HFFc6 (cell line): ENCODE data around the gene SUGCT. TPM values are rescaled to one million over a fixed set of nuclear protein-coding genes. Genes with fewer than 3 reads are reported as not detected.
"Not testable (repeated sequence)": the region's sequence is repeated elsewhere in the genome, so short reads cannot be mapped to it uniquely, and the experiment has no call there.

ENCODE experiments used
- DNase-seq: peaks from one replicate; pipeline ENCODE4 v3.0.0-alpha.2; 2018
- H3K27ac Mint-ChIP-seq: 2 replicates; pipeline ENCODE4 v1.8.0; 2020; ENCODE audit warnings: mild to moderate bottlenecking, mixed read lengths
- H3K27me3 Mint-ChIP-seq: 2 replicates; pipeline ENCODE4 v1.8.0; 2021; ENCODE audit warnings: mild to moderate bottlenecking, moderate library complexity, mixed read lengths; ENCODE audit not compliant: insufficient read depth
- H3K36me3 Mint-ChIP-seq: 2 replicates; pipeline ENCODE4 v1.8.0; 2021; ENCODE audit warnings: low read depth, mixed read lengths
- H3K4me1 Mint-ChIP-seq: 2 replicates; pipeline ENCODE4 v1.8.0; 2020; ENCODE audit warnings: low read depth, mixed read lengths
- H3K4me3 Mint-ChIP-seq: 2 replicates; pipeline ENCODE4 v1.8.0; 2020; ENCODE audit warnings: mild to moderate bottlenecking, moderate library complexity, mixed read lengths
- H3K9me3 Mint-ChIP-seq: 2 replicates; pipeline ENCODE4 v1.8.0; 2020; ENCODE audit warnings: mild to moderate bottlenecking, mixed read lengths
- total RNA-seq, 6 experiments: library from RNA; stranded (reverse); fragmentation: NEBNext Ultra II Directional; extraction: Animal tissue kit (Norgen Biotek cat#: 25700); gene quantifications; 2 replicates in 1 of 6; 3 replicates in 5 of 6; pipeline ENCODE4 v1.2.3, GENCODE V29; 2021
- TF ChIP-seq, protein P1 (sequence below): fragments of 200-600 bp; sonication (generic); IDR thresholded peaks from 2 replicates; pipeline ENCODE4 v1.5.0; 2021; ENCODE audit warnings: antibody characterized with exemption, mild to moderate bottlenecking

SUGCT gene
- total RNA-seq, 6 experiments from 2014 or later = 12.9 to 20.1 (median 17.1) TPM

DNA sequence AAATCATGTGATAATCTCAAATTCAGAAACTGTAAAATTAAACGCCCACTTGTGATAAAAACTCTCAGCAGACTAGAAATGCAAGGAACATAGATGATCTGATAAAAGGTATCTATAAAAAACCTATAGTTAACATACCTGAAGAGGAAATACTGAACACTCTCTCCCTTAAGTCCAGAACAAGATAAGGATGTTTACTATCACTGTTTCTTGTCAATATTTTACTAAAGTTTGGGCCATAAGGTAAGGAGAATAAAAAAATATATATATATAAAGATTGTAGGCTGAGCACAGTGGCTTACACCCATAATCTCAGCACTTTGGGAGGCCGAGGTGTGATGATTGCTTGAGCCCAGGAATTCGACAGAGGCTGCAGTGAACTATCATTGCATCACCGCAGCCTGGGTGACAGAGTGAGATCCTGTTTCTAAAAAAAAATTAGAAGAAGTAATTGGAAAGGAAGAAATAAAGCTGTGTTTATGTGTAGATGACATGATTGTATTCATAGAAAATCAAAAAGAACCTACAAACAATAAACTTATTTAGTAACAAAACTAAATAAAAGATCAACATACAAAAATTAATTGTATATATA is 28.8 kb upstream of the SUGCT start:
- DNase-seq = no peak
- Mint-ChIP-seq H3K27me3 (no peaks in the 10 kb centered on the region), H3K27ac (no peak overlapping the region), H3K4me3 (no peak overlapping the region), H3K36me3 (no peaks in the 10 kb centered on the region), H3K4me1 (no peaks in the 10 kb centered on the region), H3K9me3 (no peaks in the 10 kb centered on the region)
- TF ChIP-seq, protein P1, sequence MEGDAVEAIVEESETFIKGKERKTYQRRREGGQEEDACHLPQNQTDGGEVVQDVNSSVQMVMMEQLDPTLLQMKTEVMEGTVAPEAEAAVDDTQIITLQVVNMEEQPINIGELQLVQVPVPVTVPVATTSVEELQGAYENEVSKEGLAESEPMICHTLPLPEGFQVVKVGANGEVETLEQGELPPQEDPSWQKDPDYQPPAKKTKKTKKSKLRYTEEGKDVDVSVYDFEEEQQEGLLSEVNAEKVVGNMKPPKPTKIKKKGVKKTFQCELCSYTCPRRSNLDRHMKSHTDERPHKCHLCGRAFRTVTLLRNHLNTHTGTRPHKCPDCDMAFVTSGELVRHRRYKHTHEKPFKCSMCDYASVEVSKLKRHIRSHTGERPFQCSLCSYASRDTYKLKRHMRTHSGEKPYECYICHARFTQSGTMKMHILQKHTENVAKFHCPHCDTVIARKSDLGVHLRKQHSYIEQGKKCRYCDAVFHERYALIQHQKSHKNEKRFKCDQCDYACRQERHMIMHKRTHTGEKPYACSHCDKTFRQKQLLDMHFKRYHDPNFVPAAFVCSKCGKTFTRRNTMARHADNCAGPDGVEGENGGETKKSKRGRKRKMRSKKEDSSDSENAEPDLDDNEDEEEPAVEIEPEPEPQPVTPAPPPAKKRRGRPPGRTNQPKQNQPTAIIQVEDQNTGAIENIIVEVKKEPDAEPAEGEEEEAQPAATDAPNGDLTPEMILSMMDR = no peak

DNA sequence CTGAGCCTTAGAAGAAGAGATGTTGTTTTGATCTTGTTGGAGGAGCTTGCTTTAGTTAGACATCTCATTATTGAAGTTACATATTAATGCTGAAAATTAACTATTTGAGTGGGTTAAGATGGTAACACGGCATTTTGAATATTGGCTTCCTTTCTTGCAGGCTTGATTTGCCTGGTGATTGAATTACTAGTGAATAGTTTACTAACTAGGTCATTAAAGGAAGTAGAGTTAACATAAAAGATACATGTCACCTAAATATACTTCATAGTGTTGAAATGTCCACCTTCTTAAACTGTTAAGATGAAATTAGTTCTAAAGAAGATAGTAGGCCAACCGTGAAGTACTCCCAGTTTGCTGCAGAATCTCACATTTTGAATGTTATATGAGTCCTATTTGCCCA is 18.9 kb upstream of the SUGCT start:
- peaks cover 5% of the 10 kb centered on the region; the same call in 1 of the 2 replicates for H3K4me1 Mint-ChIP-seq
- TF ChIP-seq, protein P1 = no peak
- H3K27ac Mint-ChIP-seq = no peak overlapping the region
- H3K36me3 Mint-ChIP-seq = peaks cover 20% of the 10 kb centered on the region
- H3K27me3 Mint-ChIP-seq = no peaks in the 10 kb centered on the region
- H3K9me3 Mint-ChIP-seq = no peaks in the 10 kb centered on the region
- H3K4me3 Mint-ChIP-seq = no peak overlapping the region
- no peak for DNase-seq

DNA sequence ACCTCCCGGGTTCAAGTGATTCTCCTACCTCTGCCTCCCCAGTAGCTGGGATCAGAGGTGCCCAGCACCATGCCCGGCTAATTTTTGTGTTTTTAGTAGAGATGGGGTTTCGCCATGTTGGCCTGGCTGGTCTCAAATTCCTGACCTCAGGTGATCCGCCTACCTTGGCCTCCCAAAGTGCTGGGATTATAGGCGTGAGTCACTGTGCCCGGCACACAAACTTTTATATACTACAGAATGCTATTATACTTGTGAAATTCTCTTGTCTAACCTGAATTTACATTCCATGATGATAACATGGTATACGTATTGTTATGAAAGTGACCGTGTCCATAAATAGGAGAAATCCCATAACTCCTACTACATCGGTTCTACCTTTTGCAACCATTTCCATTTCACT is 17.6 kb upstream of the SUGCT start:
- H3K36me3 Mint-ChIP-seq = peaks cover 20% of the 10 kb centered on the region
- not testable (repeated sequence) for DNase-seq, H3K4me3 Mint-ChIP-seq, H3K27me3 Mint-ChIP-seq, H3K4me1 Mint-ChIP-seq, H3K9me3 Mint-ChIP-seq, H3K27ac Mint-ChIP-seq

DNA sequence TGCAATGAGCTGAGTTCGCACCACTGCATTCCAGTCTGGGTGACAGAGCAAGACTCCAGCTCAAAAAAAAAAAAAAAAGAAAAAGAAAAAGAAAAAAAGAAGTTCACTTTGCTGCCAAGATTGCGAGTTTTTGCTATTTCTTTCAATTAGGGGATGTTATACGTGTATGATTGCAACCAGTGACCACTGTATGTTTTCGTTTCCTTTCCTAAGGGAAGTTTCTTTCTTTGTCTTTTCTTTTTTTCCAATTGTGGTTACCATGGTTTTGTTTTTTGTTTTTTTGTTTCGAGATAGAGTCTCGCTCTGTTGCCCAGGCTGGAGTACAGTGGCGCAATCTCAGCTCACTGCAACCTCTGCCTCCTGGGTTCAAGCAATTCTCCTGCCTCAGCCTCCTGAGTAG is 16.6 kb upstream of the SUGCT start:
- not testable (repeated sequence) for H3K27ac Mint-ChIP-seq, H3K9me3 Mint-ChIP-seq, H3K4me1 Mint-ChIP-seq, DNase-seq, H3K27me3 Mint-ChIP-seq, H3K4me3 Mint-ChIP-seq
- peaks cover 13% of the 10 kb centered on the region for H3K36me3 Mint-ChIP-seq

DNA sequence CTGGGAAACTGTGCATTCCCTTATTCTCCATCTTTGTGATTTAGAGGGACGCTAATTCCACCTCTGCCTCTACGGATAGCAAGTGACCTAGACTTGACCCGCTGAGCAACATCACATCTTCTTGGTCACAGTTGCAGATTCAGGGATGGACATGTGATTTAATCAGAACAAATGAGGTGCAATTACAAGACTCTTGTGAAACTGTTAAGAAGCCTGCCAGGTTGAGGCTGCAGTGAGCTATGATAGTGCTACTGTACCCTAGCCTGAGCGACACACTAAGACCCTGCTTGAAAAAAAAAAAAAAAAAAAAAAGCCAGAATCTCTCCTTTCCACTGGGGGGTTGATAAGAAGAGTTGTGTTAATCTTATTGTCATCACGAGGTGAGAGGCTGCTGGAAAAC is 14.8 kb upstream of the SUGCT start:
- no peak for DNase-seq
- H3K36me3 Mint-ChIP-seq = peaks cover 13% of the 10 kb centered on the region; the same call in 1 of the 2 replicates
- no peaks in the 10 kb centered on the region for H3K9me3 Mint-ChIP-seq
- H3K27ac Mint-ChIP-seq = 0 out of 2 replicates have a peak overlapping the region, but pooled peaks have one; percentile 11
- no peak overlapping the region for H3K4me3 Mint-ChIP-seq
- TF ChIP-seq, protein P1 = no peak
- peaks cover 5% of the 10 kb centered on the region; the same call in 1 of the 2 replicates for H3K4me1 Mint-ChIP-seq
- no peaks in the 10 kb centered on the region for H3K27me3 Mint-ChIP-seq

DNA sequence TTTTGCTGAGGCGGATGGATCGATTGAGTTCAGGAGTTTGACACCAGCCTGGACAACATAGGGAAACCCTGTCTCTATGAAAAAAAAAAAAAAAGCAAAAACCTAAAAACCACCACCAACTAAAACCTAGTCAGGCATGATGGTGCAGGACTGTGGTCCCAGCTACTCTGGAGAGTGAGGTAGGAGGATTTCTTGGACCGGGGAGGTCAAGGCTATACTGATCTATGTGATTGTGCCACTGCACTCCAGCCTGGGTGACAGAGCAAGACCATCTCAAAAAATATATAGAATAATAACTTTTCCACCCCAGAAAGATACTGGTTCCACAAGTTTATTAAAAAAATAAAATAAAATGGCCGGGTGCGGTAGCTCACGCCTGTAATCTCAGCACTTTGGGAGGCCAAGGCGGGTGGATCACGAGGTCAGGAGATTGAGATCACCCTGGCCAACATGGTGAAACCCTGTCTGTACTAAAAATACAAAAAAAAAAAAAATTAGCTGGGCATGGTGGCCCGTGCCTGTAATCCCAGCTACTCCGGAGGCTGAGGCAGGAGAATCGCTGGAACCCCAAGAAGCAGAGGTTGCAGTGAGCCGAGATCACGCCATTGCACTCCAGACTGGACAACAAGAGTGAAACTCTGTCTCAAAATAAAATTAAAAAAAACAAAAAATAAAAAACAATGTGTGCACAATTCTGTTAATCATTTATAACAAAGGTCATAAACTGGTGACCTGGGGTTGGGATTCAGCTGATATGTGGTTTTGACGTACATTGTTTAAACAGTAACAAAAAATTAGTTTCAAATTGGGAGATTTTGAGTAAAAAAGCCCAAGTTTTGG is 12.5 kb upstream of the SUGCT start:
- not testable (repeated sequence) for H3K9me3 Mint-ChIP-seq, H3K27me3 Mint-ChIP-seq, H3K4me1 Mint-ChIP-seq, H3K36me3 Mint-ChIP-seq, H3K4me3 Mint-ChIP-seq, H3K27ac Mint-ChIP-seq, DNase-seq

DNA sequence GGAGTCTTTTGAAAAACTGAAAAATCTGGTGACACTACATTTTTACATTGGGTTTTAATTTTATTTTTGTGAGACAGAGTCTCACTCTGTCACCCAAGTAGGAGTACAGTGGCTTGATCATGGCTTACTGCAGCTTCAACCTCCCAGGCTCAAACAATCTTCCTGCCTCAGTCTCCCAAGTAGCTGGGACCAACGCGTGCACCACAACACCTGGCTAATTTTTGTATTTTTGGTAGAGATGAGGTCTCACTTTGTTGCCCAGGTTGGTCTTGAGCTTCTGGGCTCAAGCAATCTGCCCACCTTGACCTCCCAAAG is 11.9 kb upstream of the SUGCT start:
- TF ChIP-seq, protein P1 = no peak
- no peak overlapping the region for H3K4me3 Mint-ChIP-seq
- no peak for DNase-seq
- H3K36me3 Mint-ChIP-seq = peaks cover 5% of the 10 kb centered on the region; the same call in 1 of the 2 replicates
- no peaks in the 10 kb centered on the region for H3K9me3 Mint-ChIP-seq
- no peak overlapping the region for H3K27ac Mint-ChIP-seq
- H3K27me3 Mint-ChIP-seq = no peaks in the 10 kb centered on the region
- no peaks in the 10 kb centered on the region for H3K4me1 Mint-ChIP-seq
